NCI-H146 (cell line): Measurements from ENCODE around the gene AREL1.

Experiments
- DNase-seq: peaks from one replicate; lab custom pipeline; 2025; lab: John Stamatoyannopoulos, UW

Gene AREL1

GRCh38 chr14:74697543-74697942 lies 15.3 kb downstream of the AREL1 start:
- DNase-seq, result no peak

GRCh38 chr14:74697011-74697410 lies 15.9 kb downstream of the AREL1 start:
- no peak for DNase-seq

- no peak for DNase-seq
Observed at GRCh38 chr14:74695406-74695805, 17.5 kb downstream of the AREL1 start.

GRCh38 chr14:74693191-74693590 lies 19.7 kb downstream of the AREL1 start:
- no peak for DNase-seq

GRCh38 chr14:74691456-74691855 lies 21.4 kb downstream of the AREL1 start:
- no peak for DNase-seq

- no peak for DNase-seq
Observed at GRCh38 chr14:74685921-74686678, 26.8 kb downstream of the AREL1 start.

- DNase-seq, result no peak
Observed at GRCh38 chr14:74685056-74685455, 27.8 kb downstream of the AREL1 start.

- DNase-seq, result no peak
Observed at GRCh38 chr14:74684434-74684833, 28.4 kb downstream of the AREL1 start.

GRCh38 chr14:74683406-74683805 lies 29.5 kb downstream of the AREL1 start:
- DNase-seq, result no peak

- no peak for DNase-seq
Observed at GRCh38 chr14:74682169-74682952, 30.5 kb downstream of the AREL1 start.

- DNase-seq, result no peak
Observed at GRCh38 chr14:74675219-74675618, 37.7 kb downstream of the AREL1 start.

GRCh38 chr14:74673768-74674167 lies 39.1 kb downstream of the AREL1 start:
- DNase-seq, result no peak

GRCh38 chr14:74671789-74672188 lies 41.1 kb downstream of the AREL1 start:
- DNase-seq, result no peak

- DNase-seq, result no peak
Observed at GRCh38 chr14:74670726-74671411, 42.0 kb downstream of the AREL1 start.

- DNase-seq, result no peak
Observed at GRCh38 chr14:74669846-74670245, 43.0 kb downstream of the AREL1 start.

GRCh38 chr14:74669256-74669655 lies 43.6 kb downstream of the AREL1 start:
- DNase-seq, result no peak

- no peak for DNase-seq
Observed at GRCh38 chr14:74667758-74668157, 45.1 kb downstream of the AREL1 start.

GRCh38 chr14:74664717-74665116 lies 48.2 kb downstream of the AREL1 start:
- no peak for DNase-seq

GRCh38 chr14:74663884-74664283 lies 49.0 kb downstream of the AREL1 start:
- no peak for DNase-seq

GRCh38 chr14:74661726-74662450 lies 51.0 kb downstream of the AREL1 start:
- DNase-seq, result no peak

GRCh38 chr14:74660863-74661262 lies 52.0 kb downstream of the AREL1 start:
- DNase-seq, result no peak

GRCh38 chr14:74660167-74660566 lies 52.7 kb downstream of the AREL1 start:
- no peak for DNase-seq
